Measurements from ENCODE around the gene IRX4.

- no peak for TF ChIP-seq FOXA1 (IDR thresholded peaks at IDR 0.05)
- no peak for TF ChIP-seq ZNF384 (IDR thresholded peaks at IDR 0.05)
- TF ChIP-seq FOXM1 (IDR thresholded peaks at IDR 0.05; ENCODE audit: borderline replicate concordance), result no peak
- no peak for TF ChIP-seq NFRKB (IDR thresholded peaks at IDR 0.05)
- TF ChIP-seq BHLHE40 (IDR thresholded peaks at IDR 0.05; ENCODE audit: borderline replicate concordance), result no peak
- TF ChIP-seq L3MBTL2 (conservative IDR thresholded peaks at IDR 0.05), result no peak
- no peak for TF ChIP-seq SP1 (IDR thresholded peaks at IDR 0.05)
- no peak for TF ChIP-seq ARNT (IDR thresholded peaks at IDR 0.05)
- no peak for TF ChIP-seq CTBP1 (IDR thresholded peaks at IDR 0.05; ENCODE audit: borderline replicate concordance)
Observed at GRCh38 chr5:1855075-1855474, 27.6 kb downstream of the IRX4 start.
